Epidermal melanocyte (primary cell): ENCODE data around the gene HACD1.
A peak's percentile ranks its signal among the peaks of the same experiment; 100 is the strongest.
"Not testable (repeated sequence)": the region's sequence is repeated elsewhere in the genome, so short reads cannot be mapped to it uniquely, and the experiment has no call there.

Experiments
- DNase-seq: peaks from one replicate; pipeline ENCODE4 v3.0.0; 2011; ENCODE audit warnings: low spot score; ENCODE audit not compliant: insufficient read length

HACD1 gene

DNA sequence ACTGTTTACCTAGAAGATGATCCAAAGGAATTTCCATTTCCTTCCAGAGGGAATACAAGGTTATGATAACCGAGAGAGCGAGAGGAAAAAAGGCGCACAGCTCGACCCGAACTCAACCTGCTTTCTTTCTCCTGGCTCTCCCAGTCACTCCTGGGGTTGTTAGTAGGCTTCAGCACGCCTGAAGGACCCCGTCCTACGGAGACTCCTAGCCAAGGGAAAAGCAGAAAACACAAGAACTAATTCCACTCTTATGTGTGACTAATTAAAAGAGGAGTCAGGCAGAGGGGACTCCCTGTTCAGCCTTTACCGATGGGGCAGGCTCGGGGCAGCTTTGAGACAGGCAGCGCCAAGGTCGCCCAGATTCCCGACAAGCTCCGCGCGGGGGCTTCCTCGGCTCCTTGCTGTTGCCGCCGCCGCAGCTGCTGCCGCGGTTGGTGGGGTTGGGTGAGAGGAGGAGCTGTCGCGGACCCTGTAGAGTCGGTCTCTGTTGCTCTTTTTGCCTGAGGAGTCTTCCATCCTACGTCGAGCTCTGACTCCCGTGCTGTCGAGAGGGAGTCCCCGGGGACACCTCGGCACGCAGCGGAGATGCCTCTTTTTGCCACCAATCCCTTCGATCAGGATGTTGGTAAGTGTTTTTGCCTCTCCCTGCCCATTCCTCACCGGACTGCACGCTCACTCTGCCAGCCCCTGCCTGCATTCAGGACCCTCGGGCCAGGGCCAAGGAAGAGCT, 26.7 kb upstream of the HACD1 start, which contains the start of gene STAM:
Gene STAM, plus strand, starts transcription at position 397 of the 730 bp plus-strand sequence. Its CDS starts 189 bp downstream, at position 586.
- peak; percentile 91 for DNase-seq

DNA sequence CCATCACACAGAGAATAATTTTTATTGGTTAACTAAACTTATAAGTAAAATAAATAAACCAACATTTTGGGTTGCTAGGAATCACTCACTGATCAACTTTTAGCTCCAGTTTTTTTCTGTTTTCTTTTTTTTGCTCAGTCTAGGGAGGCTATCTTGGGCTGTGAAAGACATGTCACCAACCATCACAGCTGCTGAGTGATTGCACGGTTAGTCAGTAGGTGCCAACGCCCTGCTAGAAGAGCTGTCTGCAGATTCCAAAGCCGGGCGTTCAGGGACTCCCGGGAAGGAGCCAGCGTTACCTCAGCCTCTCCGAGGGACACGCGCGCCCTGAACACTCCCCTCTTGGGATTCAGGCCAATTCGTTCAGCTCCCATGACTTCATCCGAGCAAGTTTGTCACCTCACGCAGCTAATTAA, 26.2 kb upstream of the HACD1 start:
- no peak for DNase-seq

DNA sequence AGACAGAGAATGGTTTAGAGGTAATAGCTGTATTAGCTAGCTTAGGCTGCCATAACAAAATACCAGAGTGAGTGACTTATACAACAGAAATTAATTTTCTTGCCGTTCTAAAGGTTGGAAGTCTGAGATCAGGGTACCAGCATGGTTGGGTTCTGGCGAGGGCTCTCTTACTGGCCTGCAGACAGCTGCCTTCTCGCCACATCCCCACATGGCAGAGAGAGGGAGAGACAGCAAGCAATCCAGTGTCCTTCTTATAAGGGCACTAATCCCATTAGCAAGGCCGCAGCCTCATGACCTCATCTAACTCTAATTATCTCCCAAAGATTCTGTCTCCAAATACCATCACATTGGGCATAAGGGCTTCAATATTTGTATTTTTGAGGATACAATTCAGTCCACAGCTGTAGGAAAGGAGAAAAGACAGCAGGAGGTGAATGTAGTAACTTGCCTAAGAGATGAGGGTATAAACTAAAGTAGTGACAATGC, 23.2 kb upstream of the HACD1 start:
- no peak for DNase-seq

DNA sequence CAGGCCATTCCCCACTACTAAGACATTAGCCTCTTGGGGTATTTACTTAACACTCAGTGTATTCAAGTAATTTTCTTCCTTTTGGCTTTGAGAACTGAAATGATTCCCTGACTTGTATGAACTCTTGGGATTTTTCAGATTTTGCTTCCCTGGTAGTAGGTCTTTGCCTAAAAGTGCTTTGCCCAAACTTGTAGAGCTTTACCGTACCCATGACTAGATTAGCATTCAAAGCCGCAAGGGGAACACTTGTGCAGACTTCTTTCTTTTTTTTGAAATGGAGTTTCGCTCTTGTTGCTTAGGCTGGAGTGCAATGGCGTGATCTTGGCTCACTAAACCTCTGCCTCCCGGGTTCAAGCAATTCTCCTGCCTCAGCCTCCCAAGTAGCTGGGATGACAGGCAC, 20.7 kb upstream of the HACD1 start:
- no peak for DNase-seq

DNA sequence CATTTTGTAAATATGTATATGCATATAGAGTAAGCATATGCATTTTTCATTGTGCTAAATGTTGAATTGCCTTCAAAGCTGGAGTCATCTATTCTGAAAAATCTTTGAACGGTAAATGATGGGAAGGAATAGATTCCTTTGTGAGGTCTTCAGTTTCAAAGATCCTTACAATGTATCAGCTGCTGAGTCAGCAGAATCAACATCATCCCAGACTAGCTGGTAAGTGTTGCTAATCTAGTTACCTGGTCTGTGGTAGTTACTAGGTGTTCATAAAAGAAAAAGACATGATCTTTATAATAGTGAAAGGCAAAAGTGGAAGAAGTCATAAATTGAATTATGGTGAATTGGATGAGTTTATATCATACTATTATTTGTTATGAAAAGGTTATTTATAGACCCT, 16.2 kb upstream of the HACD1 start:
- no peak for DNase-seq

DNA sequence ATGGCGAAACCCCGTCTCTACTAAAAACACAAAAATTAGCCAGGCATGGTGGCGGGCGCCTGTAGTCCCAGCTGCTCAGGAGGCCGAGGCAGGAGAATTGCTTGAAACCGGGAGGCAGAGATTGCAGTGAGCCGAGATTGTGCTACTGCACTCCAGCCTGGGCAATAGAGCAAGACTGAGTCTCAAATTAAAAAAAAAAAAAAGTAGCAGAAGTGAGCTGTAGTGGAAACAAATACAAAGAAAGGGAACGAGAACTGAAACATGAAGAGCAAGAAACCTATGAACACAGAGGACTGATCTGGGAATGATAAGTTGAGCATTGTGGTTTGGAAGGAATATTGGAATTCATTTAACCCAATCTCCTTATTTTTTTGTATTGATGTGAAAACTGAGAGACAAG, 15.4 kb upstream of the HACD1 start:
- not testable (repeated sequence) for DNase-seq

DNA sequence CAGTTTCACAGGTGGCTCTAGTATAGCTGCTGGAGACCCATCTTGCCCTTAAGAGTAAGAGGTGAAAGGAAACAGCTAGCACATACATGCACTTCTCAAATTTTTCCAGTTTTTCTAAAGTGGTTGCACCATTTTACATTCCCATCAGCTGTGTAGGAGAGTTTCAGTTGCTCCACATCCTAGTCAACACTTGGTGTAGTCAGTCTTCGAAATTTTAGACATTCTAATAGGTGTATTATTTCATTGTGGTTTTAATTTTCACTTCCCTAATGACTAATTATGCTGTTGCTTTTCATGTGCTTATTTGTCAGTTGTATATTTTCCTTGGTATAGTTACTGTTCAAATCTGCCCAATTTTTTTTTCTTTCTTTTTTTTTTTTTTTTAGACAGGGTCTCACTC, 9.5 kb upstream of the HACD1 start:
- DNase-seq: no peak

DNA sequence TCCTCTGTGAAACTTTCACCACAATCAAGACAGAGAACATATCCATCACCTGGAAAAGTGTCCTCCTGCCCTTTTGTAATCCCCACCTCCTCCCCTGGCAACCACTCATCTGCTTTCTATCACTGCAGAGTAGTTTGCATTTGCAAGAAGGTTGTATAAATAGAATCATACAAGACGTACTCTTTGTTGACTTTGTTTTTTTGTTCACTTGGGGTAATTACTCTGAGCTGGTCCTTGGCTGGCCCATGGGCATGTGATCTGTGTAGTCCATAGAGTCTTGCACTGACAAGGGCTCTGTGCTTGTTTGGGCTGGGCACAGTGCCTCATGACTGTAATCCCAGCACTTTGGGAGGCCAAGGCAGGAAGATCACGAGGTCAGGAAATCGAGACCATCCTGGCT, 7.8 kb upstream of the HACD1 start:
- DNase-seq: no peak

DNA sequence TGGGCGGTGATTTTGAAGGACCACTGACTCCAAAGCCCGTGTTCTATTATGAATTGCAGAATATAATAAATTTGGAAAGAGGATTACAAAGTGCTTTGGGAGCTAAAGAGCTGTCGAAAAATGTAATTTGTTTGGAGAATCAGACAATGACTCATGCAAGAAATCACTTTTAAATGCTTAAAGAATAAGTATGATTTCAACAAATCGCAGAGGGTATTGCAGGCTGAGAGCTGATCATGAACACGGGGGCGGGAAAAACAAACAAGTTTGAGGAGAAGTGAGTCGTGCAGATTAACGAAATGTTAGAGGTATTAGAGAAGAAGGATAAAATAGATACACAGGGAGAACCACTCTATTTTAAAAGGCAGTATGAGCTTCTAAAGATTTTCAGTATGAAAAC, 4.9 kb upstream of the HACD1 start:
- DNase-seq: no peak

DNA sequence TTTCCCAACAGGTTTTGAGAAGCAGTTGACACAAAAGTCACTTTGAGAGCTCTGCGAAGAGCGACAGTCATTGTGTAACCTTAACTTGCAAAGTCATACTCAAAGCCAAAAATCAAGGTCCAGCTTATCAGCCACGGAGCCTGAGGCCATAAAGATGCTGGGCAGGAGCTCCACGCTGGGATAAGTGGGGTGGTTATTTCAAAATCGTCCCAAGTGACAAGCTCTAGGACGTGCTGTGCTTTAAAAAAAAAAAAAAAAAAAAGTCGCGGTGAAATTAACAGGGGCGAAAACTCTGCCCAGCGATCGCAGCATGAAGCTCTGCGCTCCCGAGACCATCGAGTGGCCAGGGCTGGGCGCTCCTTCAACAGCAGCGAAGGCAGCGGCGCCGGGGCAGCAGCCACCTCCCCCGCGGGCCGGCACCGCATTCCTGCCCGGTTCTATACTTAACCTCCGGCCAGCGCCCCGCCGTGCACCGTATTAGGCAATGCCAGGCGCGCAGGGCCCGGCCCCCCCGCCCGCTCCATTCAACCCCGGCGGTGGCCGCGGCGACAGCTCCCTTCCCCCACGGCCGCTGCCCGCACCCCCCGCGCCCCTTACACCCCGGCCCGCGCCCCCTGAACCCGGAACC, 657 bp downstream of the HACD1 start:
- DNase-seq: no peak

DNA sequence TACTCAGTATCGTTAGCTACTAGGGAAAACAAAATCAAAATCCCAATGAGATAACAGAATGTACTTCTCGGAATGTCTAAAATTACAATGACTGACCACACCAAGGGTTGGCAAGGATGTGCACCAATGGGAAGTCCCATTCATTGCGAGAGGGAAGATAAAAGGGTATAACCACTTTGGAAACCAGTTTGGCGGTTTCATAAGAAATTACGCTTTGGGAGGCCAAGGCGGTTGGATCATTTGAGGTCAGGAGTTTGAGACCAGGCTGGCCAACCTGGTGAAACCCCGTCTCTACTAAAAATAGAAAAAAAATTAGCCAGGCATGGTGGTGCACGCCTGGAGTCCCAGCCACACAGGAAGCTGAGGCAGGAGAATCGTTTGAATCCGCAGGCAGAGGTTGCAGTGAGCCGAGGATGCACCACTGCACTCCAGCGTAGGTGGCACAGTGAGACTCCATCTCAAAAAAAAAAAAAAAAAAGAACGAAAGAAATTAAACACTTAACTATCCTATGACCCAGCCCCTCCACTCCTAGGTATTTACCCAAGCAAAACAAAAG, 7.6 kb downstream of the HACD1 start:
- no peak for DNase-seq

DNA sequence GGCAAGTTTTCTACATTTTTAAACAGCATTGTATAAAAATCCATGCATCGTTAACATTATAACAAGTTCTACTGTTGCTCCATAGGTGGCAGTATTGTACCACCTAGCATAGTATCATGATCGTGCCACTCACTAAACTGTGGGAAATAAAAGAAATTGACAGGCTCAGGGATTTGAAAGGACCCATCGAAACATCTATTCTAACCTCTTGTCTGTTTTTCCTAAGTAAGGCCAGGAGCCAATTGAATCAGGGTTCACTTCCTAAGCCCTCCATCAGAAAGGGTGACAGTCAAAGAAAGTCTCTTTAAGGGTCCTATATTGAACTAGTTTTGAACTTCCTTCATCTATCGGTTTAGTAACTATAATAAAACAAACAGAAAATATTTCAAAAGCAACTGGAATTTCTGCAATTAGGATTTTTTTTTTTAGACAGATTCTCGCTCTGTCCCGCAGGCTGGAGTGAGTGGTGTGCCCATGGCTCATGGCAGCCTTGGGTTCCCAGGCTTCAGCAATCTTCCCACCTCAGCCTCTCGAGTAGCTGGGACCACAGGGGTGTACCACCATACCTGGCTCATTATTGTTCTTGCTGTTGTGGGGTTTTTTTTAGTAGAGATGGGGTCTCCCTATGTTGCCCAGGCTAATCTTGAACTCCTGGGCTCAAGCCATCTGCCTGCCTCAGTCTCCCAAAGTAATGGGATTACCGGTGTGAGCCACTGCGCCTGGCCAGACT, 9.4 kb downstream of the HACD1 start:
- DNase-seq: peak; percentile 57

DNA sequence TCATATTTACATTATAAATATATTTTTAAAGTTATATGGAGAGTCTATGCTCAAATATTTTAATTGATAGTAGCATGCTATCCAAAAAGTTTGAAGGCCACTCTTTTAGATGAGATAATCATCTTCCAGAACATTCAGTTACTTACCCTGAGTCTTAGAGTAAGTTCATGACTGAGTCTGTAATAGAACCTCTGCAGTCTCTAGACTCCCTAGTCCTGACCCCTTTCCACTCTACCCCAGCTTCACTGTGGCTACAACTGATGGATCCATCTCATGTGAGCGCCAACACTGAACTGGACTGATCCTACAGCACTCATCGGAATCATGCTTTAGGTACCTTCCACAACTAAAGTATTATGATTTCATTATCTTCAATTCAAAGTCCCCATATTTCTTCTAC, 10.1 kb downstream of the HACD1 start:
- no peak for DNase-seq

DNA sequence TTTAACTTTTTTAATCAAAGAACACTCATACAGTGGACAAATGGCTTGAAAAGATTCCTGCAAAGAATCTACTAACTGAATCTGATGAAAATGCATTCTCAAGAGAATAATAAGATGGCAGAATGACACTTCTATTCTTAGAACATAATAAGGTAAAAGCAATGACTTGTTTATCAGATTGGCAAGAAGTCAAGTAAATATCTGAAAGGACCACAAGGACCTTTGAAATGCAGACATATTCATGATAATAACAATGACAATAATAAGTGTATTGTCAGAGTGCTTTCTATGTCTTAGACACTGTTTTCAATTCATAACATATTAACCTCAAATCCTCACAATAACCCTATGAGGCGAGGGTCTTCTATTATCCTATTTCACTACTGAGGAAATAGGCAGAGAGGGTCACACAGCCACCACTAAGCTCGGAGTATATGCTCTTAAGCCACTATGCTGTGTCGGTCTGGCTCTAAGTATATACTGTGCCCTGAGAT, 10.6 kb downstream of the HACD1 start:
- DNase-seq: no peak

DNA sequence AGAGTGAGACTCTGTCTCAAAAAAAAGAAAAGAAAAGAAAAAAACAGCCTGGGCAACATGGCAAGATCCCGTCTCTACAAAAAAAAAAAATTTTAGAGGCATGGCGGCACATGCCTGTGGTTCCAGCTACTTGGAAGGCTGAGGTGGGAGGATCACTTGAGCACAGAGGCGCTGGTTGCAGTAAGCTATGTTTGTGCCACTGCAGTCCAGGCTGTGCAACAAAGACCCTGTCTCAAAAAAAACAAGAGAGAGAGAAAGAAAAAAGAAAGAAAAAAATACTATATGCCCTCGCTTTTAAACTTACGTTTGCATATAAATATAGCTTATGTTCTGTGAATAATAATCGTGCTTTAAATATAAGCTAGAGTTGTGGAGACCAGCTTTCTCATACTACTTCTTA, 11.2 kb downstream of the HACD1 start:
- no peak for DNase-seq

DNA sequence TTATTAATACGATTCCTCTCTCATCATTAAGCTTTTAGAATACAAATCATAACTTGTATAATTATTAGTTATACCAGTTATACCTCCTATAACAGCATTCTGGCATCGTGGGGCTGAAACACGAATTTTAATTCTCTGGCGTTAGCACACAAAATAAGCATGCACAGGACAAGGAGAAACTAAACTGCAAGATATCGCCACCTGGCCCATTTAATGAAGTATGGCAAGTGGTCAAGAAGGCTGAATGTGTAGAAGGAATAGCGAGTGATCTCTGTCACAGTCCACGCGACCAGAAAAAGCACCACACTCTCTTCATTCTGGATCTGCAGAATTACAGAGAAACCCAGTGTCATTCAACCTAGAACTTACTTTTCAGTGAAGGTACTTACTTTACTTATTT, 18.1 kb downstream of the HACD1 start:
- no peak for DNase-seq

DNA sequence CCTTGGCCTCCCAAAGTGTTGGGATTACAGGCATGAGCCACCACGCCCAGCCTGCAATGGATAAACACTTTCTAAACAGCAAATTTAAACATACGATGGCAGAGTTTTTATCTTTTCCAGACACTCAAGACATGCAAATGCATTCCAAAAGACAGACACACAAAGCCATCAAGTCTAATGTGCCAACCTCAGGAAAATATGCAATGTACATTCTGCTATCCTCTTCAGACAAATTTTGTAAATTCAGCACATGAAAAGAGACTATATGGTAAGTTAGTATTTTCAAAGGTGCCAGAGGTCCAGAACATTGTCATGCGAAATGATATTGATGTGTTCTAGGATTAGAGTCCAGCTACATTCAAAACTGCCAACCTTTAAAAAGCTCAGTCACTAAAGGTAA, 19.8 kb downstream of the HACD1 start:
- DNase-seq: no peak

DNA sequence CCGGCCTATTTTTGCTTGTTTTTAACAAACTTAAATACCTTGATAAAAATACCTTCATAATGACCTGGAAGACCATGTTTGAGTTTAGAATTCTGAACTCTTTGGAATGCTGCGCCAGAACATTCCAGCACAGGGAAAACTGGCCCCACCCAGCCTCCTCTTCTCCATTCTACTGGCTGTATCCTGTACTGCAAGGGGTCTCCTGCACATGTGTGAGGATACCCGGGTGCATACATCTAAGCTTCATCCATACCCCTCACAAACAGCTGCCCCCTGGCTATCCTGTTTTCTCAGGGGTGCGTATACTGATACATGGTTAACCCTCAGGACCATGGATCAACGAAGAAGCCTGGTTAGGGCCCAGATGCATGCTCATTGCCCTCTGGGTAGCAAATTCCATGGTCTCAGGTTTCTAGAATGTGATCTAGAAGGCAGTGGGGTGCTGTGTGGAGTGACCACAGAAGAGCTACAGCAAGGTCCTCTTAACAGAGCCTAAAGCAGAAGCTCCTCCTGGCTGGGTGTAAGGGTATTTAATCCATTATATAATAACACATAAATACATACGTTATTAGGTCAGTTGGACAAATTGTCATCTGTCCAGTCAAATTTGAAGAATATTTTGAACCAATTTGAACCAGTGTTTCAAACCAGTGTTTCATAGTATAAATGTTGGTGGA, 26.1 kb downstream of the HACD1 start:
- no peak for DNase-seq

DNA sequence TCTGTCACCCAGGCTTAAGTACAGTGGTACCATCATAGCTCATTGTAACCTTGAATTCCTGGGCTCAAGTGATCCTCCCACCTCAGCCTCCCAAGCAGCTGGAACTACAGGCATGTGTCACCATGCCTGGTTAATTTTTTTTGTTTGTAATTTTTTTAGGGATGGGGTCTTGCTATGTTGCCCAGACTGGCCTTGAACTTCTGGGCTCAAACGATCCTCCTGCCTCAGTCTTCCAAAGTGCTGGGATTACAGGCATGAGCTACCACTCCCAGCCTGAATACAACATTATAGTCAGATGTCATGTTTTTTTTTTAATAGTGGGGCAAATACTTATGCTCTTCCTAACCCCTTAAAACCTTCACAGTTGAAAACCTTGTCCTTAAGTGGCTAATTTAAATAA, 27.9 kb downstream of the HACD1 start:
- DNase-seq: not testable (repeated sequence)

DNA sequence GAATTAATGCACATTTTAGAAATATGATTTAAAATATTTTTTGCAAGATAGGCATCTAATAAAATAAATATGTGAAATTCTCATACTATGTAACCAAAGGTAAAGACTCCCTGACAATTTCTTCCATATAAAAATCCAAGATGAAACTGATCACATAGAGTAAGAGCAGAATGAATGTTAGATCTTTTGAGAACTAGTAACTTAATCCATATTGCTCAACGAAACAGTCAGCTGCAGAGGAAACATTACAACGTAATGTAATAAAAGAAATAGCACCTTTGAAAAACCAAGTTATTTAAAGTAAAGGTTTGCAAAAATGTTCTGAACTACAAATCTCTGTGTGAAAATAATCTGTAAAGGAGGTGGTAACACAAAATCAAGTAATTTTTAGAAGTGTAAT, 28.8 kb downstream of the HACD1 start:
- no peak for DNase-seq

DNA sequence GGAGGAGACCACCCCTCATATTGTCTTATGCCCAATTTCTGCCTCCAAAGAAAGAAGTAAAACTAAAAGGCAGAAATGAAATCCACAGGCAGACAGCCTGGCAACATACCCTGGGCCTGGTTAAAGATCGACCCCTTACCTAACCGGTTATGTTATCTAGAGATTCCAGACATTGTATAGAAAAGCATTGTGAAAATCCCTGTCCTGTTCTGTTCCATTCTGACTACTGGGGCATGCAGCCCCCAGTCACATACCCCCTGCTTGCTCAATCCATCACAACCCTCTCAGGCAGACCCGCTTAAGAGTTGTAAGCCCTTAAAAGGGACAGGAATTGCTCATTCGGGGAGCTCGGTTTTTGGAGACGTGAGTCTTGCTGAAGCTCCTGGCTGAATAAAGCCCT, 29.9 kb downstream of the HACD1 start:
- DNase-seq: not testable (repeated sequence)
